CD4-positive, alpha-beta T cell treated with Interleukin-4 for 1 hour (primary cell): Measurements from ENCODE around the gene TM6SF1.
"Not testable (repeated sequence)": the region's sequence is repeated elsewhere in the genome, so short reads cannot be mapped to it uniquely, and the experiment has no call there.

Source experiments
- DNase-seq, 2 donors: peaks; one replicate each; pipeline ENCODE4 v3.0.0-alpha.2; 2020 to 2022

TM6SF1 gene

GRCh38 chr15:83090465-83090864 is 17.0 kb upstream of the TM6SF1 start:
- DNase-seq, result no peak

- not testable (repeated sequence) for DNase-seq
These were observed 15.5 kb upstream of the TM6SF1 start for GRCh38 chr15:83091965-83092308.

GRCh38 chr15:83092309-83092976 is 15.0 kb upstream of the TM6SF1 start:
- peak; percentile 14 to 34 for DNase-seq

GRCh38 chr15:83094583-83094982 is 12.9 kb upstream of the TM6SF1 start:
- no peak for DNase-seq

- DNase-seq, result no peak
These were observed 9.4 kb upstream of the TM6SF1 start for GRCh38 chr15:83098079-83098478.

- no peak for DNase-seq
These were observed 8.2 kb upstream of the TM6SF1 start for GRCh38 chr15:83099290-83099689.

GRCh38 chr15:83100097-83100646 is 7.3 kb upstream of the TM6SF1 start:
- DNase-seq, result no peak

GRCh38 chr15:83102346-83102745 is 5.1 kb upstream of the TM6SF1 start:
- no peak for DNase-seq

GRCh38 chr15:83104141-83104540 is 3.3 kb upstream of the TM6SF1 start:
- DNase-seq, result no peak

GRCh38 chr15:83105440-83105839 is 2.0 kb upstream of the TM6SF1 start:
- DNase-seq, result no peak

GRCh38 chr15:83107841-83108181 is 366 bp downstream of the TM6SF1 start:
- DNase-seq, result no peak

GRCh38 chr15:83108266-83109219 is 1.1 kb downstream of the TM6SF1 start:
- peak; percentile 28 to 76 for DNase-seq

GRCh38 chr15:83109532-83109931 is 2.1 kb downstream of the TM6SF1 start:
- DNase-seq, result no peak

GRCh38 chr15:83110381-83110780 is 2.9 kb downstream of the TM6SF1 start:
- no peak for DNase-seq

GRCh38 chr15:83111149-83111548 is 3.7 kb downstream of the TM6SF1 start:
- no peak for DNase-seq

- DNase-seq, result no peak
These were observed 4.9 kb downstream of the TM6SF1 start for GRCh38 chr15:83112233-83112955.

GRCh38 chr15:83112956-83113299 is 5.5 kb downstream of the TM6SF1 start:
- DNase-seq, result no peak

- DNase-seq, result no peak
These were observed 6.6 kb downstream of the TM6SF1 start for GRCh38 chr15:83113881-83114674.

- no peak for DNase-seq
These were observed 7.4 kb downstream of the TM6SF1 start for GRCh38 chr15:83114856-83115255.

- DNase-seq, result no peak
These were observed 8.0 kb downstream of the TM6SF1 start for GRCh38 chr15:83115410-83115809.

- no peak for DNase-seq
These were observed 8.6 kb downstream of the TM6SF1 start for GRCh38 chr15:83115831-83116565.

GRCh38 chr15:83118291-83118827 is 10.9 kb downstream of the TM6SF1 start:
- no peak for DNase-seq
